Activated CD8-positive, alpha-beta memory T cell treated with anti-CD3 and anti-CD28 coated beads for 36 hours (primary cell): Measurements from ENCODE around the gene MICU1. TPM values are rescaled to one million over a fixed set of nuclear protein-coding genes. Genes with fewer than 3 reads are reported as not detected.

Source experiments
- CTCF ChIA-PET: fragments of 350-600 bp; sonication (Branson Sonifier 250); formaldehyde crosslinking; loops from one replicate; lab custom pipeline; 2021; ENCODE audit warnings: antibody characterized with exemption; lab: Charles Lee
- POLR2A ChIA-PET: fragments of 350-600 bp; sonication (Branson Sonifier 250); formaldehyde crosslinking; loops from one replicate; lab custom pipeline; 2021; ENCODE audit warnings: antibody characterized with exemption; lab: Charles Lee
- total RNA-seq, 2 experiments: library from RNA; stranded (reverse); gene quantifications; one replicate each; pipeline ENCODE4 v1.2.3, GENCODE V29; 2021

The MICU1 gene
- total RNA-seq, 2 experiments from 2014 or later, result 24.5 to 27.1 TPM

DNA sequence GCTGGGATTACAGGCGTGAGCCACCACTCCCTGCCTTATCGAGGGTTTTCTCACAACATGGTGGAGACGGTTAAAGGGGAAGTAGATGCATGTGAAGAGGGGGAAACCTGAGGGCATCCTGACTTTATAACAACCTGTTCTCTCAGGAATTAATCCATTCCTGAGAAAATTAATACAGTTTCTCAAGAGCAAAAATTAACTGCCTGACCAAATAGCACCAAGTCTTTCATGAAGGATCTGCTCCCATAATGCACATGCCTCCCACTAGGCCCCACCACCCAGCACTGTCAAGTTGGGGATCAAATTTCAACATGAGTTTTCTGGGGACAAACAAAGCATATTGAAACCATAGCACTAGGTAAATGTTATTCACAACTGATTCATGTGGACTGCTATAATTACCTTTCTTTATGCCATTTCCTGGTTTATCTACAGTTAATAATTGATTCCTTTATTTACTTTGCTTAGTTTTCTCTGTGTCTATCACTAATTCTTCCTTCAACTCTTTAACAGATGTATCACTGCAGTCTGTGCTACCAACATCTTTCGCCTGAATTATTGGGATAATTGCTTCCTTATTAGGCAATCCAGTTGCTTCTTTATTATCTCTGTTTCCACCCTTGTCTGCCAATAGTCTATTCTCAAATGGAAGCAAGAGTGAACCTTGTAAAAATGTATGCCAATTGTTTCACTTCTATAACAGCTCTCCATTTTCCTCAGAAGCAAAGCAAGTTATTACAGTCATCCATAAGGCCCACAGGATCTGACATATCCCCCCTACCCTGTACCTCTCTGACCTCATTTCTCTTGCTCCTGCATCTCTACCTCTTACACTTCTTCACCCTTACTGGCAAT lies 12.9 kb upstream of the MICU1 start:
- ChIA-PET CTCF (no interaction called here), POLR2A (no interaction called here)

GRCh38 chr10:72637398-72637857 lies 11.5 kb upstream of the MICU1 start:
- POLR2A ChIA-PET, result interaction anchor here (0.7 kb wide), 1 partner anchor 54 kb away, joined by 3 read pairs; the partner anchor contains the start of gene MCU
- CTCF ChIA-PET, result no interaction called here

DNA sequence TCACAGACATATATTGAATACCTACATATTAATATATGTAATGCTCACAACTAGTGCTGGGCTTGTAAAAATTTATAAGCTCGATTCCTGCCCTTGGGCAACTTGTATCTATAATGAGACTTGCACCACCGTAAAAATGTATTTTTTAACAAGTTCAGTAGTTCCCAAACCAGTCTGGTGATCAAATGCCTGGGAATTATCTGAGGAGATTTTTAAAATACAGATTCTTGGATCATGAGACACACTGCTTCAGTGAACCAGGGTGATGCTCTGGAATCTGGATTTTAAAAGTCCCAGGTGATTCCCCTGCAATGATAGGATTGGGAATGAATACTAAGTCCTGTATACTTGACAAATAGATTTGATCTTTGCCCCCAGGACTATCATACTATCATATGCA lies 4.3 kb upstream of the MICU1 start:
- POLR2A ChIA-PET, result no interaction called here

DNA sequence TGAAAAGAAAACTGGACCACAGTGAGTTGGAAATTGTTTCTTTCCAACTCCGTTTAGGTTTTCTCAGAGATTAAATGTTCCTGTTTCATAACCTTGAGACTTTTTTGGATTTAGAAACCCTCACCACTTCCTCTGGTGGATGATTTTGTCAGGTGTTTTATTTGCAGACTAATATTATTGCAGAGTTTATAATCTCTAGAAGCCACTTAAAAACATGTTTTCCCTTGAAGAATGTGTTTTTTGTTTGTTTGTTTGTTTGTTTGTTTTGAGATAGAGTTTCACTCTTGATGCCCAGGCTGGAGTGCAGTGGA lies 520 bp upstream of the MICU1 start:
- ChIA-PET POLR2A (interaction anchor here (0.7 kb wide), 1 partner anchor 218 kb away, joined by 3 read pairs; no protein-coding TSS in a partner anchor), CTCF (interaction anchor here (0.5 to 0.6 kb wide), 2 partner anchors 17 to 30 kb away, joined by 3 read pairs; no protein-coding TSS in a partner anchor)

More for the DNA sequence above, 4.3 kb upstream of the MICU1 start:
- CTCF ChIA-PET, result no interaction called here

DNA sequence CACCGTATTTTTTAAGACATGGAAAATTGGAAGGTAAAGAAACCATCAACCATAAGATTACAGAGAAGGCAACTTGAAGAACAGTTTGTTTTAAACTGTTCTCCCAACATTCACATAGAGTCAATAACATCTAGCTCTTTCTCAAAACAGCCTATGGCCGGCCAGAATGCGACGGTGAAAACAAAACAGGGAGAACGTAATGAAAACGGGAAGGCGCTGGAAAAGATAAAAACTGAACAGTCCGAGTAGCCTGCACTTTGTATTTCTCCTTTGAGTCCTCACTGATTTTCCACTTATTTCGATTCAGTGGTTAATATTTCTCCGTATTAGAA lies 637 bp downstream of the MICU1 start:
- POLR2A ChIA-PET, result interaction anchor here (1.2 kb wide), 1 partner anchor 66 kb away, joined by 4 read pairs; the partner anchor contains the start of gene MCU
- CTCF ChIA-PET, result interaction anchor here (1.0 kb wide), 1 partner anchor 15 kb away, joined by 3 read pairs; no protein-coding TSS in a partner anchor

DNA sequence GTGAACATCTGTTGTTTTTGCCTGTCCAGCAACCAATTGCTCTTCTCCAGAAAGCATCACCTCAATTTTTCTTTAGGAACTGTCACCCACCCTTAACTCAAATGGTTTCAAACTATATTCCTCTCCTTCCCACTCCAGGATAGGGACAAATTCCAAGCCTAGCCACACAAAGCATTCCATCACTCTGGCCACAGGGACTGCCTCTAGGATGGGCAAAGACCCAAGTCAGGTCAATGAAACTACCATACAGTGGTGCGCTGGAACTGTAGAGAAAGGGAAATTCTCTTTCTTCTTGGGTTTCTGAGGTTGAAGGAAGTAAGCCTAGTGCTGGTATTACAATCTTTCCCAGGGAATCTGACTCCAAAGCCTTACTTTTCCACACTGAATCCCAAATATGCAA lies 3.6 kb downstream of the MICU1 start:
- POLR2A ChIA-PET, result no interaction called here
- CTCF ChIA-PET, result no interaction called here

DNA sequence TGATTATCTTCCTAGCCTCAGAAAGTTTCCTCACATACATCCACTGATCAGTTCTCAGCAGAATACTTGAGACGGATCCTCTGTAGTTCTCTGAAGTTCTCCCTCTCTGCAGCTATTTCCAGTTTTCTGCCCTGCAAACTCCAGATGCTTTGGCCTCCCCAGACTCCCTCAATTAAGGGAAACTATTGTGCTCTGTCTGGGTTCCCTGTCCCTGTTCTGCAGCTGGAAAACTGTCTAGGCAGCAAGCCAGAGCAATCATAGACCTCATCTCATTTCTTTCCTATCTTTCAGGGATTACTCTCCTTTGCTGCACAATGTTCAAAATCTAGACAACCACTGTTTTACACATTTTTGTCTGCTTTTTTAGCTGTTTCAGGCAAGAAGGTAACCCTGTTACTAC lies 9.2 kb downstream of the MICU1 start:
- ChIA-PET POLR2A (no interaction called here), CTCF (no interaction called here)

DNA sequence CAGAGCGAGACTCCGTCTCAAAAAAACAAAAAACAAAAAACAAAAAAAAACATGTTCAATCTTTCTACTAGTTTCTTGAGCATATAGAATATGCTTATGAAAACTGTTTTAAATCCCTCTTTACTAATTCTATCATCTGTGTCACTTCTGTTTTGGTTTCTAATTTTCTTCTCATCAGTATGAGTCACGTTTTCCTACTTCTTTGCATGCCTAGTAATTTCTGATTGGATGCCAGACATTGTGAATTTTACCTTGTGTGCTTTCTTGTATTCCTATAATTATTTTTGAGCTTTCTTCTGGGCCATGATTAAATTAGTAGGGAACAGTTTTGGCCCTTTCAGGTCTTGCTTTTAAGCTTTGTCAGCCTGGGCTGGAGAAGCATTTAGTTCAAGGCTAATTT lies 9.9 kb downstream of the MICU1 start:
- CTCF ChIA-PET, result no interaction called here
- POLR2A ChIA-PET, result no interaction called here

DNA sequence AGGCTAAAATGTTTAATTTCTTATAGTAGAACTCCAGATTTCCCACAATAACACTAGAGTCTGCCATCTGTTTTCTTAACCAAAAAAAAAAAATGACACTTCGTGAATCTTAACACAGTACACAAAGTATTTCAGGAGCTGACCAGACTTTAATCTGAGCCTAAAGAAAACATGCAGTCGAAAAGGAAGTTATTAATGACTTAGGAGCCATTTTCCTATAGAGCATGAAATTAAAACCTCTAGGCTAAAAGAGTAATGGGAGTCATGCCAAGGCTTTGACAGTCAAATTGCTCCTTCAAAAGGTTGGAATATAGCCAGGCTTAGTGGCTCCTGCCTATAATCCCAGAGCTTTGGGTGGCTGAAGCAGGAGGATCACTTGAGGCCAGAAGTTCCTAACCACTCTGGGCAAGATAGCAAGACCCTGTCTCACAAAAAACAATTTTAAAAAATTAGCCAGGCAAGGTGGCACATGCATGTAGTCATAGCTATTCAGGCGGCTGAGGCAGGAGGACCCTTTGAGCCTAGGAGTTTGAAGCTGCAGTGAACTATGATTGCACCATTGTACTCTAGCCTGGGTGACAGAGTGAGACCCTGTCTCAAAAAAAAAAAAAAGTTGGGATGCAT lies 13.6 kb downstream of the MICU1 start:
- CTCF ChIA-PET, result interaction anchor here (0.6 kb wide), 2 partner anchors 543 to 1116 kb away, joined by 3 to 4 read pairs; no protein-coding TSS in a partner anchor
- POLR2A ChIA-PET, result interaction anchor here (0.6 kb wide), 1 partner anchor 46 kb away, joined by 4 read pairs; no protein-coding TSS in a partner anchor

GRCh38 chr10:72611783-72612182 lies 14.1 kb downstream of the MICU1 start:
- CTCF ChIA-PET, result interaction anchor here (0.6 kb wide), 2 partner anchors 543 to 1116 kb away, joined by 3 to 4 read pairs; no protein-coding TSS in a partner anchor
- POLR2A ChIA-PET, result interaction anchor here (0.6 kb wide), 2 partner anchors 18 to 47 kb away, joined by 3 to 4 read pairs; no protein-coding TSS in a partner anchor

- CTCF ChIA-PET, result no interaction called here
- POLR2A ChIA-PET, result no interaction called here
Measured at GRCh38 chr10:72610466-72610865, 15.4 kb downstream of the MICU1 start.

DNA sequence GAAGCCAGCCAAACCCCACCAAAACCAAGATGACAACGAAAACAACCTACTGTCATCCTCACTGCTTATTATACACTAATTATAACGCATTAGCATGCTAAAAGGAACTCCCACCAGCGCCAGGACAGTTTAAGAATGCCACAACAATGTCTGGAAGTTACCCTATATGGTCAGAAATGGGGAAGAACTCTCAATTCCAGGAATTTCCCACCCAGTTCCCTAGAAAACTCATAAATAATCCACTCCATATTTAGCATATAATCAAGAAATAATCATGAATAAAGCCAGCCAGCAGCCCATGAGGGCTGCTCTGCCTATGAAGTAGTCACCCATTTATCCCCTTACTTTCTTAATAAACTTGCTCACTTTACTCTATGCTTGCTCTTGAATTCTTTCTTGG lies 20.8 kb downstream of the MICU1 start:
- ChIA-PET POLR2A (no interaction called here), CTCF (no interaction called here)

DNA sequence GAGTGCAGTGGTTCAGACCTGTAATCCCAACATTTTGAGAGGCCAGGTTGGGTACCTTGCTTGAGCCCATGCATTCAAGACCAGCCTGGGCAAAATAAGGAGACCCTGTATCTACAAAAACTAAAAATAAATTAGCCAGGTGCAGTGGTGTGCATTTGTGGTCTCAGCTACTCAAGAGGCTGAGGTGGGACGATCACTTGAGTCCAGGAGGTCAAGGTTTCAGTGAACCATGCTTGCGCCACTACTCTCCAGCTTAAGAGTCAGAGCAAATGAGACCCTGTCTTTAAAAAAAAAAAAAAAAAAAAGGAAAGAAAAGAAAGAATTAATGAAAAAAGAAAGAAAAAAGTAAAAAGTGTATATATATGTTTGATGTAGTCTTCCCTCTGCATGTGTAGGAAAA lies 24.7 kb downstream of the MICU1 start:
- CTCF ChIA-PET, result no interaction called here
- POLR2A ChIA-PET, result interaction anchor here (0.6 to 0.7 kb wide), 2 partner anchors 306 to 750 kb away, joined by 6 to 7 read pairs; no protein-coding TSS in a partner anchor

- CTCF ChIA-PET, result no interaction called here
Measured at GRCh38 chr10:72598769-72599701, 26.8 kb downstream of the MICU1 start.

GRCh38 chr10:72597897-72598296 lies 28.0 kb downstream of the MICU1 start:
- POLR2A ChIA-PET, result no interaction called here
- CTCF ChIA-PET, result no interaction called here

More at GRCh38 chr10:72598769-72599701, 26.8 kb downstream of the MICU1 start:
- POLR2A ChIA-PET, result no interaction called here

GRCh38 chr10:72595436-72595835 lies 30.4 kb downstream of the MICU1 start:
- ChIA-PET CTCF (interaction anchor here (0.6 kb wide), 1 partner anchor 35 kb away, joined by 4 read pairs; no protein-coding TSS in a partner anchor), POLR2A (interaction anchor here (0.7 kb wide), 1 partner anchor 17 kb away, joined by 6 read pairs; no protein-coding TSS in a partner anchor)

DNA sequence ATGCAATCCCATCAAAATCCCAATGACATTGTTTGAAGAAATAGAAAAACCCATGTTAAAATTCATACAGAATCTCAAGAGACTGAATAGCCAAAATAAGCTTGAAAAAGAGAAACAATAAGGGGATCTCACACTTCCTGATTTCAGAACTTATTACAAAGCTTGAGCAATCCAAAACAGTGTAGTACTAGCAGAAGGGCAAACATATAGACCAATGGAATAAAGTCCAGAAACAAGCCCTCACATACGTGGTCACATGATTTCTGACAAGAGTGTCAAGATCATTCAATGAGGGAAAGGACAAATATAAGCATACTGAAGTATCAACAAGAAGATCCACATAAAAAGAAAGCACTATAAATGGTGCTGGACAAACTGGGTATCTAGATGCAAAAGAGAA lies 31.9 kb downstream of the MICU1 start:
- ChIA-PET POLR2A (no interaction called here), CTCF (no interaction called here)

GRCh38 chr10:72588266-72588665 lies 37.6 kb downstream of the MICU1 start:
- CTCF ChIA-PET, result no interaction called here
- POLR2A ChIA-PET, result no interaction called here

- CTCF ChIA-PET, result no interaction called here
- POLR2A ChIA-PET, result no interaction called here
Measured at GRCh38 chr10:72587568-72587967, 38.3 kb downstream of the MICU1 start.
